ENCODE results near the gene HAPSTR1.

HAPSTR1 gene

DNA sequence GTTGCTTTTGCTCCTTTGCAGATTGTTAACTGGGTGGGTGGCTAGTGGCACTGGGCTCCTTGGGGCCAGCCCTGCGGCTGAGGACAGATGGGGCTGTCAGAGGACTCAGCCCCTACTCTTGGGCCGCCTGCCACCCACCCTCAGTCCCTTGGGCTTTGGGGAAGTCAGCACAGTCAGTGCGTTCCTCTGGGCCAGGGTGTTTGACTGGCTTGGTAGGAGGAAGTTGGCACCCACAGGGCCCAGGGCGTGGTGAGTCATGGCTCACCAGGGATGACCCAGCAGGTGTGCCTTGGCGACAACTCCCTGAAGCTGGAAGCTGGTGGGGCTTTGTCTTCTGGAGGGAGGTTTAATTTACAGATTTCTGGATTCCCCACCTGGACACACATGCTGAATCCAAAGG, 32.4 kb downstream of the HAPSTR1 start:
- H3K4me3 ChIP-seq (ENCODE audit: low read depth, low read length) = no peak overlapping the region
- TF ChIP-seq, protein P1, sequence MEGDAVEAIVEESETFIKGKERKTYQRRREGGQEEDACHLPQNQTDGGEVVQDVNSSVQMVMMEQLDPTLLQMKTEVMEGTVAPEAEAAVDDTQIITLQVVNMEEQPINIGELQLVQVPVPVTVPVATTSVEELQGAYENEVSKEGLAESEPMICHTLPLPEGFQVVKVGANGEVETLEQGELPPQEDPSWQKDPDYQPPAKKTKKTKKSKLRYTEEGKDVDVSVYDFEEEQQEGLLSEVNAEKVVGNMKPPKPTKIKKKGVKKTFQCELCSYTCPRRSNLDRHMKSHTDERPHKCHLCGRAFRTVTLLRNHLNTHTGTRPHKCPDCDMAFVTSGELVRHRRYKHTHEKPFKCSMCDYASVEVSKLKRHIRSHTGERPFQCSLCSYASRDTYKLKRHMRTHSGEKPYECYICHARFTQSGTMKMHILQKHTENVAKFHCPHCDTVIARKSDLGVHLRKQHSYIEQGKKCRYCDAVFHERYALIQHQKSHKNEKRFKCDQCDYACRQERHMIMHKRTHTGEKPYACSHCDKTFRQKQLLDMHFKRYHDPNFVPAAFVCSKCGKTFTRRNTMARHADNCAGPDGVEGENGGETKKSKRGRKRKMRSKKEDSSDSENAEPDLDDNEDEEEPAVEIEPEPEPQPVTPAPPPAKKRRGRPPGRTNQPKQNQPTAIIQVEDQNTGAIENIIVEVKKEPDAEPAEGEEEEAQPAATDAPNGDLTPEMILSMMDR (IDR thresholded peaks at IDR 0.05; ENCODE audit: low read depth, low read length) = no peak

DNA sequence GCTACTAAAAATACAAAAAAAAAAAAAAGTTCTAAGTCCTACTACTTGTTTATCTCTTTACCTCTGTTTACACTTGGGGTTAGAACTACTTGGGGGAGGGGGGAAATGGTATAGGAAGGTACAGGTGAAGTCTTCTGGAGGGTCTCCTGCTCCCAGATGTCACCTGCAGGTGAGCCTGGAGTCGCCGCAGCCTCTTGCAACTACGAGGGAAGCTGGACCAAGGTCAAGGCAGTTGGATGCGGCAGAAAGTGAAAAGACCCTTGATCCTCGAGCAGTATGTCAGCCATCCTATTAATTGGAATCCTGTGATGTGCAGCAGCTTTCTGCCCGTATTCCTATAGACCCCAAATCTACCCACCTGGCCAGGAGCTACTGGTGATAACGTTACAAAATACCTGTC, 33.0 kb downstream of the HAPSTR1 start:
- H3K4me3 ChIP-seq (ENCODE audit: low read depth, low read length) = no peak overlapping the region
- TF ChIP-seq, protein P1 (IDR thresholded peaks at IDR 0.05; ENCODE audit: low read depth, low read length) = no peak

DNA sequence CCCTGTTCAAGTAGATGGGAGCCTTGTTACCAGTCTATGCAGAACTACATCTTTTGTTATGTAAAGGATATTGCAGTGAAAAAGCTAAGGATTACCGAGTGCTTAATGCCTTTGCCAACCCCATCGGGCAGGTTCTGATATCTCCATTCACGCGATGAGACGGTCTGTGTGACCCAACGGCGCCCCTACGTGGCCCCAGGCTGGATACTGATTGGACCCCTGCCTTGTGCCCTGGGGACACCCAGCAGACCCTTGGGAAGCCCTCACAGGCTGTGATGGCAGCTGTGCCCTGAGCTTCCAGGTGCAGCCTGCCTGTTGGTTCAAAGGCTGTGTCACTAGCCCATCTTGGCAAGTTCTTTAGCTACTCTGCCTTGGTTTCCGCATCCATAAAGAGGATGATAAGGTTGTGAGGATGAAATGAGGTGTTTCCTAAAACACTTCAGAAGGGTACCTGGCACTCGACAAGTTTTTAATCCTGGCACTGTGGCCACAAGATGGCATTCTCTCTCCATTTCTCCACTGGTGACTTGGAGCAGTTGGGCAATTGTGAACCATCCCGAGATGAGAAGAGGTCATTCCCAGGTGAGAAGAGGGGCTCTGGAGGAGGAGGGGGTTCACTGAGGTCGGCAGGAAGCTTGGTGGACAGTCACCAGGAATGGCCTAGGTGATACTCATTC, 33.6 kb downstream of the HAPSTR1 start:
- TF ChIP-seq, protein P1 (IDR thresholded peaks at IDR 0.05; ENCODE audit: low read depth, low read length) = no peak
- H3K4me3 ChIP-seq (ENCODE audit: low read depth, low read length) = no peak overlapping the region

DNA sequence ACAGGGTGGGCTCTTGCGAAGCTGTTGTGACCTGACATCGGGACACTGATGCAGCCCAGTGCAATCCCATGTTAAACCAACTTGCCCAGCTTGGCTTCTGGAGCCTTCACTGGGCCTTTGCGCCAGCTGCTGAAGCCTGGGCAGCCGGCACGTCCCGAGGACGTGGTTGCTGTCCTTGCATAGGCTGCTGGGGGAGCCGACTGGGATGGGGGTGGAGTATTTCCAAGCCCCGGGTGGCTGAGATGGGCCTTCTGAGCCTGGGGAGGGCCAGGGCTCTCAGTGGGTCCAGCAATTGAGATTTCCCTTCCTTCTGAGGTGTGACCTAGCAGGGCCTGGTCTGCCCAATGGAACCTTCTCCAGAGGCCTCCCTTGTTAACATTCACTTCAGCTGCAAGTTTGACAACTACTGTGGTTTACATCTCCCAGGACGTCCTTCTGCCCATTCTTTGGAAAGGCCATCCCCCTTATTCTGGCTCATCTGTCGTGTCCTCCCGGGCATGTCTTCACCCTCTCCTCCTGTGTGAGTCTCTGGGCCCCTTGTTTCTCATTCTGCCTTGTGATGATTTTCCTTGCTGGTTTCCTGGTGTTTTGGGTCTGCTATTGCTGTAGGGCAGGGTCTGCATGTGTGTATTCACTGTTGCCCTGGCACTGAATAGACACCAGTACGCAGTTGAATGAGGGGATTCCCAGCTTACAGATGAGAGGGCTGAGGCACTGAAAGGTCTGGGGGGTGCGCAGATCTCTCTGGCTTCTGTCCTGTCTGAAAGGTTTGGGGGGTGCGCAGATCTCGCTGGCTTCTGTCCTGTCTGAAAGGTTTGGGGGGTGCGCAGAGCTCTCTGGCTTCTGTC, 34.4 kb downstream of the HAPSTR1 start:
- H3K4me3 ChIP-seq (ENCODE audit: low read depth, low read length) = no peak overlapping the region
- TF ChIP-seq, protein P1 (IDR thresholded peaks at IDR 0.05; ENCODE audit: low read depth, low read length) = no peak

DNA sequence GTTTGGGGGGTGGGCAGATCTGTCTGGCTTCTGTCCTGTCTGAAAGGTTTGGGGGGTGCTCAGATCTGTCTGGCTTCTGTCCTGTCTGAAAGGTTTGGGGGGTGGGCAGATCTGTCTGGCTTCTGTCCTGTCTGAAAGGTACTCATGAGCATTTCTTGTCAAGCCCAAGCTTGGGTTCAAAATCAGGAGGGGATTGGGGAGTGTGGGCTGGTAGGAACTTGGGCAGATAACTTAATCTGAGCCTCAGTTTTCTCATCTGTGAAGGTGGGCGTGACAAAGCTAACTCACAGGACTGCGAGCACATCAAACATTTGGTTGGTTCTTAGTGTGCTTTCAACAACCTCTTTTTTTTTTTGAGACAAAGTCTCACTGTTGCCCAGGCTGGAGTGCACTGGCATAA, 35.2 kb downstream of the HAPSTR1 start:
- no peak overlapping the region for H3K4me3 ChIP-seq (ENCODE audit: low read depth, low read length)
- TF ChIP-seq, protein P1 (IDR thresholded peaks at IDR 0.05; ENCODE audit: low read depth, low read length) = no peak

DNA sequence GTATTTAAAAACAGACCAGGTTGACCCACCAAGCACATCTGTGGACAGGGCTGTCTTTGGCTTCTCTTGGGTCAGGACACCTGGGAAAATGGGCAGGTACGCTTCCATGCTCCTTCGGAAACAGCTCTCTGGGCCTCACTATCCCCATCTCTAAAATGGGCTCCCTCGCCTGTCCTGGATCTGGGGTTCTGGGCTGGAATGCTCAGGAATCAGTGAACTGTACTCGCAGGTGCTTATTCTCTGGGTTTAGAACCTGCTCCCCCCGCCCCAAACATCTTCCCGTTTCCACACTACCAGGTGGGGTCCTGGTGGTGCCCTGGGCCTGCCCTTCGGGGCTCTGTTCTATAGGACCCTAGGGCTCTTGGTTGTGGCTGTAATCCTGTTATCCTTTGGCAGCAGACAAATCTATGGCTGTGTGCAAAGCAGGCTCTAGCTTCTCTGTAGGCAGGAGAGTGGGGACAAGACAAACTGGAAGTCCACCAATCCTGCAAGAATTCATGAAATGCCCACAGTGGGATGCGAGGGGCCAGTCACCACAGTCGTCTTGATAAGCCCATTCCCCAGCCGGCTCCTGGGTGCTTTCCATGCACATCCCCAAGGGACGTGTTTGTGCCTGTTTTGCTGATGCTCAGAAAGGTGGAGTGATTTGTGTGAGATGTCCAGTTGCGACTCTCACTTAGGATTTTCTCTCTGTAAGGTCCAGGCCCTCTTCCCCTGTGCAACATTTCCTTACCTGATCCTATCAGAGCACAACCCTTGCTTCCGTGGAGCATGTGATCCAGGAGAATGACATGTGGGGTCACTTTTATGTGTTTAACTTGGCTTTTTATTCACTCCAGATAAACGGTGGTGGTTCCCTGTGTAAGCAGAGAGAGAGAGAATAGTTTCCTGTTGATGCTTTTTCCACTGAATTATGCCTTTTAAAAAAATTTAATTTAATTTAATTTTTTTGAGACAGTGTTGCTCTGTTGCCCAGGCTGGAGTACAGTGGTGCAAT, 37.2 kb downstream of the HAPSTR1 start:
- no peak overlapping the region for H3K4me3 ChIP-seq (ENCODE audit: low read depth, low read length)
- TF ChIP-seq, protein P1 (IDR thresholded peaks at IDR 0.05; ENCODE audit: low read depth, low read length) = no peak

Data from WI38 (cell line).